Type B pancreatic cell (in vitro differentiated cells): ENCODE measurements around the gene REEP1. TPM values are rescaled to one million over a fixed set of nuclear protein-coding genes. Genes with fewer than 3 reads are reported as not detected.

Experiments
- DNase-seq: peaks from one replicate; pipeline ENCODE4 v3.0.0; 2021; ENCODE audit warnings: mixed read lengths; ENCODE audit not compliant: unreplicated experiment; ENCODE audit errors: extremely low spot score
- H3K27ac Mint-ChIP-seq: 2 replicates; pipeline ENCODE4 v1.8.0; 2021; ENCODE audit warnings: mild to moderate bottlenecking, mixed read lengths
- H3K27me3 Mint-ChIP-seq: 2 replicates; pipeline ENCODE4 v1.8.0; 2021; ENCODE audit warnings: mixed read lengths
- H3K36me3 Mint-ChIP-seq: 2 replicates; pipeline ENCODE4 v1.8.0; 2021; ENCODE audit warnings: mixed read lengths
- H3K4me1 Mint-ChIP-seq: one replicate; pipeline ENCODE4 v1.8.0; 2021; ENCODE audit warnings: mixed read lengths; ENCODE audit not compliant: unreplicated experiment
- H3K4me3 Mint-ChIP-seq: 2 replicates; pipeline ENCODE4 v1.8.0; 2021; ENCODE audit warnings: mild to moderate bottlenecking, mixed read lengths
- H3K9me3 Mint-ChIP-seq: 2 replicates; pipeline ENCODE4 v1.8.0; 2021; ENCODE audit warnings: mixed read lengths
- total RNA-seq: library from RNA; stranded (reverse); gene quantifications from 2 replicates; pipeline ENCODE4 v1.2.1, GENCODE V29; 2021; ENCODE audit warnings: low replicate concordance
- TF ChIP-seq, protein P1 (sequence below): fragments of 200-600 bp; sonication (generic); conservative IDR thresholded peaks from 2 replicates; pipeline ENCODE4 v1.5.0; 2021; ENCODE audit warnings: antibody characterized with exemption, mild to moderate bottlenecking

The REEP1 gene
- total RNA-seq, 1 donor from 2014 or later, result 6.4 TPM

DNA sequence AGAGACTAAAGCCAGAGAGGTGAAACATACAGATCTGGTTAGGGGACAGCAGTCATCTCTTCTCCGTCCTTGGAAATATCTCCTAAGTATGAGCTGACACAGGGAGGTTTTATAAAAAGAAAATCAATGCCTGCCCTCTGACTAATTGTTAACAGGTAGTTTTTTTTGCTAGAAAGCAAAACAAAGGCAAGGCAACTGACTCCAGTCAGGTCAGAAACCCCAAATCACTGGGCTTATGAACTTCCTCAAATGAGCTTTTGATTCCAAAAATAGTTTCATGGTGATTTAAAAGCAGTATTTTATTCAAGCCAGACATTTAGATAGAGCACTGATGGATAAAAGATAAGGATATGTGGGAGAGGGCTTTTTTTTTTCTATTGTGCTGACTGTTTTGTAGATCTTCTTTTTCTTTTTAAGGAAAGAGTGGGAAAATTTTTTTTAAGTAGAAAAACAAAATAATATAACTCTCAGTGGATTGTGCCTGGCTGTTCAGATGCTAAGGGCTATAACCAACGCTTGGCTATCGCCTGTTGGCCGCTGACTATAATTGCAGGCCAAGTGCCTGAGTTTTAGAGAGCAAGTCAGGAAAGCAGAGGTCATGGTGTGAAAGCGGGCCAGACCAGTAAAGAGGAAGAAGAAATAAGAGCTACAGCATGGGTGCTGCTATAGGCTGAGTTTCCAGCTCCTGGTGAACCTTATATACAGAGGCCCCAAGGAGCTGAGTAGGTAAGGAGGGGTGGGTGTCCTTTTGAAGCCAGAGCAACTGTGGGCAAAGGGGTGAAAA is 93.3 kb downstream of the REEP1 start:
- H3K27ac Mint-ChIP-seq, result peak overlapping the region; percentile 99

DNA sequence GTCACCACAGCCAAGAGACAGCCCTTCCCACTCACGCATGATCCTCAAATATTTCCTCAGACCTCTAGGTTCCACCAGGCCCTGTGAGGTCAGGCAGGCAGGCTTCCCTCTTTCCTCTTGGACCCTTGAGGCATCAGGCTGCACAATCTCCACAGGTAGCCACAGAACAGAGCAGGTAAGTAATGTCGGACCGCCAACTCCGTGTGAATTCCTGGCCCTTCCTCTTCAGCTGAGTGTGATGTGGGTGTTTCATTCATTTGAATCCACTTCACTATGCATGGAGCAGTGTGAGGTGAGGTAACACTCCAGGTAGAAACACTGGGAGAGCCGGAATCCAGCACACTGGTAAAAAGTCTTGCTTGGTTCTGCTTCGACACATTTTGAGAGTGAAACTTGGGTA is 94.2 kb downstream of the REEP1 start:
- Mint-ChIP-seq H3K27ac (peak overlapping the region; percentile 39), H3K27me3 (no peaks in the 10 kb centered on the region)
- TF ChIP-seq, protein P1, sequence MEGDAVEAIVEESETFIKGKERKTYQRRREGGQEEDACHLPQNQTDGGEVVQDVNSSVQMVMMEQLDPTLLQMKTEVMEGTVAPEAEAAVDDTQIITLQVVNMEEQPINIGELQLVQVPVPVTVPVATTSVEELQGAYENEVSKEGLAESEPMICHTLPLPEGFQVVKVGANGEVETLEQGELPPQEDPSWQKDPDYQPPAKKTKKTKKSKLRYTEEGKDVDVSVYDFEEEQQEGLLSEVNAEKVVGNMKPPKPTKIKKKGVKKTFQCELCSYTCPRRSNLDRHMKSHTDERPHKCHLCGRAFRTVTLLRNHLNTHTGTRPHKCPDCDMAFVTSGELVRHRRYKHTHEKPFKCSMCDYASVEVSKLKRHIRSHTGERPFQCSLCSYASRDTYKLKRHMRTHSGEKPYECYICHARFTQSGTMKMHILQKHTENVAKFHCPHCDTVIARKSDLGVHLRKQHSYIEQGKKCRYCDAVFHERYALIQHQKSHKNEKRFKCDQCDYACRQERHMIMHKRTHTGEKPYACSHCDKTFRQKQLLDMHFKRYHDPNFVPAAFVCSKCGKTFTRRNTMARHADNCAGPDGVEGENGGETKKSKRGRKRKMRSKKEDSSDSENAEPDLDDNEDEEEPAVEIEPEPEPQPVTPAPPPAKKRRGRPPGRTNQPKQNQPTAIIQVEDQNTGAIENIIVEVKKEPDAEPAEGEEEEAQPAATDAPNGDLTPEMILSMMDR, result no peak

More for the DNA sequence above, 93.3 kb downstream of the REEP1 start:
- Mint-ChIP-seq H3K4me1 (peaks cover 12% of the 10 kb centered on the region), H3K9me3 (no peaks in the 10 kb centered on the region), H3K27me3 (no peaks in the 10 kb centered on the region), H3K36me3 (peaks cover 6% of the 10 kb centered on the region), H3K4me3 (peak overlapping the region; percentile 50)
- TF ChIP-seq, protein P1, result peak; percentile 48
- no peak for DNase-seq

DNA sequence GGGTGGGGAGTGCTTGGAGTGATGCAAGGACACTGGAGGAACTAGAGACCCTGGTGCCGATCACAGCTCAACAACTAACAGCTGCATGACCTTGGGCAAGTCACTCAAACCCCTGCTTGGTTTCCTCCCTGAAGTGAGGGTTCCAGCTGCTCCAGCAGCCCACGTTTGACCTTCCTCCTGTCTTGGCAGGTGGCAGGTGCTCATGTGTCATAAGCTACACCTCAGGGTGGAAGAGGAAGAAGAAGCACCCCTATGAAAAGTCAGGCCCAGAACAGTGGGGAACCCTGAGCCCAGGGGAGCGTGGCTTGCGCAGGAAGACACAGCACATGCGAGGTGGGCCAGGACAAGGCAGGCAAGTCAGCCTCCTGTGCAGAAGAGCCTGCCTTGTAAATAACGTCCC is 95.8 kb downstream of the REEP1 start:
- Mint-ChIP-seq H3K27me3 (no peaks in the 10 kb centered on the region), H3K36me3 (peaks cover 6% of the 10 kb centered on the region), H3K4me3 (no peak overlapping the region), H3K4me1 (peaks cover 12% of the 10 kb centered on the region), H3K9me3 (no peaks in the 10 kb centered on the region), H3K27ac (peak overlapping the region; percentile 42)
- DNase-seq, result no peak
- TF ChIP-seq, protein P1, result no peak

More for the DNA sequence above, 94.2 kb downstream of the REEP1 start:
- Mint-ChIP-seq H3K36me3 (peaks cover 6% of the 10 kb centered on the region), H3K4me1 (peaks cover 12% of the 10 kb centered on the region), H3K4me3 (no peak overlapping the region), H3K9me3 (no peaks in the 10 kb centered on the region)
- DNase-seq, result no peak

DNA sequence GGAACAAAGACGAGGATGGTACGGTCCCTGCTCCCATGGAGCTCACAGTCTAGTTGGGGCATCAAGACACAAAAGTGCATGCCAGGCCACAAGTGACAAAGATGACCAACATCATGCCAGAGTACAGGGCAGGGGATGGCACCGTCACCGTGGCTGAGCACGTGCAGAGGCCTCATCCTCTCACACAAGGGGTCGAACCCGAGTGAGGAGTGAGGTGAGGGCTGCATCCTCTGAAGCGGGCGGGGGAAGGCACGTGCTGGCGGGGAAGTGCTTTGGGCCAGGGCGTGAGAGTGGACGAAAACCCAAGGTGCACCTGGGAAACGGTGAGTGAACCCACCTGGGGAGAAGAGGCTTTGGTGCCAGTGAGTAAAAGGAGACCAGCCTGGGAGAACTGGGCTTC is 97.2 kb downstream of the REEP1 start:
- H3K36me3 Mint-ChIP-seq, result peaks cover 6% of the 10 kb centered on the region
- H3K27ac Mint-ChIP-seq, result peak overlapping the region; percentile 57
- DNase-seq, result no peak
- H3K27me3 Mint-ChIP-seq, result no peaks in the 10 kb centered on the region
- no peak overlapping the region for H3K4me3 Mint-ChIP-seq
- TF ChIP-seq, protein P1, result no peak
- peaks cover 12% of the 10 kb centered on the region for H3K4me1 Mint-ChIP-seq
- no peaks in the 10 kb centered on the region for H3K9me3 Mint-ChIP-seq

DNA sequence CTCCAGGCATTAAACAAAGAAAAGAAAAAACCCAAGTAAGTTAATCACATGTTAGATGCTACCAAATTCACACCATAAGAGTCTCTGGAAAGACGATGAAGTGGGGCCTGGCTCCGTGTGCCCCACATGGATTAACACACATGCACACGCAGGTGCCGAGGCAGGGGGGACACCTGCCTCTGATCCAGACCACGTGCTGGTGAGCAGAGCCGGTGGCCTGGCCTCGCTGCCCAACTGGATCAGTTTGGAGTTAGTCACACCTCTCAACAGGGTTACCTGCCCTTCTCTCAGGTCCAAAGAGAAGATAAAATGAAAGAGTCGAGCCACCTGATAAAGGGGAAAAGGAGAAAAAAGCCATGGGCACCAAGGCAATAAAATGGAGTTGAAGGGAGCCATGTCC is 97.7 kb downstream of the REEP1 start:
- Mint-ChIP-seq H3K9me3 (no peaks in the 10 kb centered on the region), H3K4me1 (peaks cover 12% of the 10 kb centered on the region), H3K27ac (no peak overlapping the region), H3K27me3 (no peaks in the 10 kb centered on the region), H3K36me3 (peaks cover 6% of the 10 kb centered on the region), H3K4me3 (no peak overlapping the region)
- TF ChIP-seq, protein P1, result no peak
- DNase-seq, result no peak
